ENCODE results near the gene NETO2.
"Not testable (repeated sequence)": the region's sequence is repeated elsewhere in the genome, so short reads cannot be mapped to it uniquely, and the experiment has no call there.

Gene NETO2

DNA sequence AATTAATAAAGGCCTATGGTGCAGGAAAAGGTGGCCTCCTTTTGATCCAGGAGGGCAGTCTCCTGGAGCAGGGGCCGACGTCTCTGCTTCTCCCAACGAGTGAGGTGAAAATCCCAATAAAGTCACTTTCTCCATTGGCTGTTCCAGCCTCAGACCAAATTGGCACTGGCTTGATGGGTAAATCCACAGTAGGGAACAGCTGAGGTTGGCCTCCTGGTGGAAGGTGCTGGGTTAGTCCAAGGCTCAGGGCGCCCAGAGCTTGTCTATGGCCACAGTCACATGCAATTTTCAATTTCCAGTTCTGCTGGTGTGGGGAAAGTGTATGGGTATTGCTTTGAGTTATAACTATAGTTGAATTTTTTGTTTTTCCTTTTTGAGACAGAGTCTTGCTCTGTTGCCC is 79.0 kb downstream of the NETO2 start:
- FAIRE-seq = no peak

DNA sequence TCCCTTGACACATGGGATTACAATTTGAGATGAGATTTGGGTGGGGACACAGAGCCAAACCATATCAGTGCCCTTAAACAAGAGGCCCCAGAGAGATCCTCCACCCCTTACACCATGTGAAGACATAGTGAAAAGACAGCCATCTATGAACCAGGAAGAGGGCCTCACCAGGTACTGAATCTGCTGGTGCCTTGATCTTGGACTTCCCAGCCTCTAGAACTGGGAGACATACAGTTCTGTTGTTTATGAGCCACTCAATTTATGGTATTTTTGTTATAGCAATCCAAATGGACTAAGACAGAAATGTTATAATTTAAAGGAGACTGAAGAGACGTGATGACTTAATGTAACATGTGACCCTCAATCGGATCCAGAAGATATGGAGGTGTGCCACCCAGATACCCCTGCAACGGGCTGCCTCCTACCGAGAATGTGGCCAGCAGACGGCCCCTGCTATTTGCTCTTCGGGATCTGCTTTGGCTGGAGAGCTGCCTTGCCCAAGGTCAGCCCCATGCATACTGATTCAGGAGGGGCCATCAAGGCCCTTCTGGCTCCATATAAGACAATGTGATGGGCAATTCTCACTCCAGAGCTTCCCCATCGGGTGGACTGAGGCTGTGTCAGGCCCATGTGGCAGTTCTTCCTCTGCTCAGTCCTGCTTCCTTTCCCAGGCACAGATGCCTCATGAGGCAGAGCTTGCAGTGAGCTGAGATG is 80.6 kb downstream of the NETO2 start:
- FAIRE-seq = no peak

- no peak for FAIRE-seq
Measured at GRCh38 chr16:47061204-47061603, 82.5 kb downstream of the NETO2 start.

DNA sequence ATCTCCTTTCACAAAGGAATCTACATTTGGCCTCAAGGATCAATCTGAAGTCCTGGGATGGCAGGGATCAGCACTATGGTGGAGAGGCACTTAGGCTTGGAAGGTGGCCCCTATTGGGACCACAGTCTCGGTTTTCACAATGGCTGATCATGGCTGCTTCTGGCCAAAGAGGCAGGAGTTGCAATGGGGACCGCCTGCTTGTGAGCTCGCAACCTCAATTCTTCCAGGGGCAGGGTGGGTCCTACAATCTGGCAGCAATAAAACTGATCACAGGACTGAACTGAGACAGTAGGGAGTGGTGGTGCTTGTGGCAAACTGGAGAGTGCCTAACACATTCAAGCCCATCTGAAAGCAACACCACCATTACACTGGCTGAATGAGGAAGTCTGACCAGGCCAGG is 83.1 kb downstream of the NETO2 start:
- no peak for FAIRE-seq

- no peak for FAIRE-seq
Measured at GRCh38 chr16:47059991-47060390, 83.8 kb downstream of the NETO2 start.

DNA sequence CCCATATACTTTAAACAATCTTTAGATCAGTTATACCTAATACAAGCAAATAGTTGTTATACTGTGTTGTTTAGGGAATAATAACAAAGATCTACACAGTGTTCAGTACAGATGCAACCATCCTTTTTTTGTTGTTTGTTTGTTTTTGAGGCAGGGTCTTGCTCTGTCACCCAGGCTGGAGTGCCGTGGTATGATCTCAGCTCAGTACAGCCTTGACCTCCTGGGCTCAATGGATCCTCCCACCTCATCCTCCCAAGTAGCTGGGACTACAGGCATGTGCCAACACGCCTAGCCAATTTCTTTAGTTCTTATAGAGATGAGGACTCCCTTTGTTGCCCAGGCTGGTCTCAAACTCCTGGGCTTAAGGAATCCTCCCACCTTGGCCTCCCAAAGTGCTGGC is 84.6 kb downstream of the NETO2 start:
- FAIRE-seq = not testable (repeated sequence)

DNA sequence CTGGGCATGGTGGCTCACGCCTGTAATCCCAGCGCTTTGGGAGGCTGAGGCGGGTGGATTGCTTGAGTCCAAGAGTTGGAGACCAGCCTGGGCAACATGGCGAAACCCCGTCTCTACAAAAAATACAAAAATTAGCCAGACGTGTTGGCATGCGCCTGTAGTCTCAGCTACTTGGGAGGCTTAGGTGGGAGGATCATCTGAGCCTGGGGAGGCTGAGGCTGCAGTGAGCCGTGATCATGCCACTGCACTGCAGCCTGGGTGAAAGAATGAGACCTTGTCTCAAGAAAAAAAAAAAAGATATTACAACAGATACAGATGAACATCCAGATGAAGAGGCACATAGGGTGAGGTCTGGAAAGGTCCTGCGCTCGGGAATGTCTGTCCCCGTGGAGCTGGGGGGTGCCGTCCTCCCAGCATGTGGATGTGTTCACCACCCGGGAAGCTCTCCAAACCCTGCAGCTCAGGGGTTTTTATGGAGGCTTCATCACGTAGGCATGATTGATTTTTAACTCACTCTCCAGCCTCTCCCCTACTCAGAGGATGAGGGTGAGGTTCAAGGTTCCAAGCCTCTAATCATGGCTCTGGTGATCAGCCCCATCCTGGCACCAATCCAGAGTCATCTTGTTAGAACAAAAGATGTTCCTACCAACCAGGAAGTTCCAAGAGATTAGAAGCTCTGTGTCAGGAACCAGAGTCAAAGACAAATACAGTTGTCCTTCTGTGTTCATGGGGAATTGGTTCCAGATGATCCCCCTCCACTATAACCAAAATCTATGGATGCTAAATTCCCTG is 85.3 kb downstream of the NETO2 start:
- no peak for FAIRE-seq

GRCh38 chr16:47057630-47057993 is 86.1 kb downstream of the NETO2 start:
- FAIRE-seq = no peak

- FAIRE-seq = no peak
Measured at GRCh38 chr16:47056688-47057629, 86.8 kb downstream of the NETO2 start.

- FAIRE-seq = not testable (repeated sequence)
Measured at GRCh38 chr16:47056061-47056460, 87.7 kb downstream of the NETO2 start.

- no peak for FAIRE-seq
Measured at GRCh38 chr16:47055136-47055885, 88.4 kb downstream of the NETO2 start.

GRCh38 chr16:47054306-47054705 is 89.4 kb downstream of the NETO2 start:
- no peak for FAIRE-seq

DNA sequence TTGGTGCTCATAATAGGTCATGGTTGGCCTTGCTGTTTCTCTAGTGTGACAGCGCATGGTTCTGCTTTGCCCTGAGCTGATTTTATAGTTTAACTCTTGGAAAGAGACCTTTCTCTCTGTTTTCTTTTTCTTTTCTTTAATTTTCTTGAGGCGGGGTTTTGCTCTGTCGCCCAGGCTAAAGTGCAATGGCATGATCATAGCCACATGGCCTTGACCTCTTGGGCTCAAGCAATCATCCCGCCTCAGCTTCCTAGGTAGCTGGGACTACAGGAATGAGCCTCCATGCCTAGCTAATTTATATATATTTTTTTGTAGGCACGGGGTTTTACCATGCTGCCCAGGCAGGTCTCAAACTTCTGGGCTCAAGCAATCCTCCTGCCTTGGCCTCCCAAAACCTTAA is 89.8 kb downstream of the NETO2 start:
- no peak for FAIRE-seq

DNA sequence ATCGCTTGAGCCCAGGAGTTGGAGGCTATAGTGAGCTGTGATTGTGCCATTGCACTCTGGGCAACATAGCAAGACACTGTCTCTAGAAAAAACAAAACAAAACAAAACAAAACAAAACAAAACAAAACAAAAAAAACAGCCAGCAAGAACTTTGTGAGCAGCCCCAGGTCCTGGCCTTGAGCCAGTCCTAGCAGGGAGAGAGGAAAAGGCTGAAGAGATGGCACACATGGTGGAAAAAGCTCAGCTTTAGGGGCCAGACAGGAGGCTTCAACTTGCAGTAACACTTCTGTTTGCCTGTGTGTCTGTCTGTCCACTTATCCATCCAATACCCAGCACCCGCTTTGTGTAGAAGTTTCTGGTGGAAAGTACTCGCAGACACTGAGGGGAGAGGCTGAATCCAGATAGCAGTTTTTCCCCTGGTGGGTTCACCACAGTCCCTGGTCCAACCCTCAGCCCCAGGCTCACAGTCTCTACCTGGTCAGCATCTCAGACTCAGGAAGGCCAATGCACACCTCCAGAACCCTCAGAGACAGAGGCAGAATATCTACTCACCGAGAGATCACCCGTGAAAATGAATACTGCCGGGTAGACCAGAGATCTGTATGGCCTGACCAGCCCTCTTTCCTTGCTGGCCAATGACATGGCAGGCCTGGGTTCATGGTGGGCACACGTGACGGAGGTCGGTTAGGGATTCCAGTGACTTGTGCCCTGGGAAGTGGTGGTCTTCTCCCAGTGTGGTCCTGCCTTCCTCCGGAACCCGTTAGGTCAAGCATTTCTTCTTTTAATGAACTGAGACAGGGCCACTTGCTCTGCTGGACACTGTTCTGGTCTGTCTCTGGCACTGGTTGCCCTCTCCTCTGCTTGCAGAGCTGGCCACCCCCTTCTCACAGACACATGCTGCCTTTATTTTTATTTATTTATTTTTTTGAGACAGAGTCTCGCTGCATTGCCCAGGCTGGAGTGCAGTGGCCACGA is 90.8 kb downstream of the NETO2 start:
- FAIRE-seq = no peak

GRCh38 chr16:47051031-47051430 is 92.7 kb downstream of the NETO2 start:
- FAIRE-seq = no peak

- FAIRE-seq = no peak
Measured at GRCh38 chr16:47049901-47050583, 93.7 kb downstream of the NETO2 start.

- FAIRE-seq = no peak
Measured at GRCh38 chr16:47047524-47048203, 96.1 kb downstream of the NETO2 start.

- FAIRE-seq = no peak
Measured at GRCh38 chr16:47046726-47047523, 96.8 kb downstream of the NETO2 start.

DNA sequence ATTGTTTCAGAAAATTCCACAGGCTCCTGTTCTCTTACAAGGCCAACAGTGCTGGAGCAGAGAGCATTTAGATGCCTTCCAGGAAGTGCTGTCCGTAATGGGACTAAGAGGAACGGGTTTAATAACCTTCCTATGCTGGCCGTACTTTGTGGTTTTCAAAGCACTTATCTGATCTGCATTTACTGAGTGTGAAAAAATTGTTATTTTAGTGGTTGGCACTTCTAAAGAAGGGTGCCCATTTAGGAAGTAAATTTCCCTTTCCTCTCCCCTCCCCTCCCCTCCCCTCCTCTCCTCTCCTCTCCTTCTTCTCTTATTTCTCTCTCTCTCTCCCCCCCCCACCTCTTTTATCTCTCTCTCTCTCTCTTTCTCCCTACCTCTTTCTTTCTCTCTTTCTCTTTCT is 98.3 kb downstream of the NETO2 start:
- FAIRE-seq = no peak

Measured in colon (tissue), 2 donors.